GM23338 (cell line): ENCODE measurements around the gene RAB3IL1. TPM values are rescaled to one million over a fixed set of nuclear protein-coding genes. Genes with fewer than 3 reads are reported as not detected.

Source experiments
- ATAC-seq: fragments of 200-7000 bp; cut with Tn5 transposase; 3 replicates; pipeline ENCODE4 v1.9.1; 2020
- DNase-seq: peaks from one replicate; pipeline ENCODE4 v3.0.0-alpha.2; 2015; ENCODE audit warnings: low spot score
- H2AFZ ChIP-seq: fragments of 200-600 bp; sonication (generic); 2 replicates; pipeline ENCODE4 v1.8.0; 2016; ENCODE audit warnings: antibody characterized with exemption, mild to moderate bottlenecking, moderate library complexity
- H3F3A ChIP-seq: fragments of 200-600 bp; sonication (generic); replicated peaks from 2 replicates; pipeline ENCODE4 v1.8.0; 2017; ENCODE audit warnings: antibody characterized with exemption, mixed run types, low read depth
- H3K27ac ChIP-seq: fragments of 200-600 bp; sonication (generic); 2 replicates; pipeline ENCODE4 v1.6.1; 2016; ENCODE audit warnings: low read depth
- H3K27me3 ChIP-seq: fragments of 200-600 bp; sonication (generic); 2 replicates; pipeline ENCODE4 v1.8.0; 2016; ENCODE audit warnings: mild to moderate bottlenecking, mixed run types, moderate library complexity; ENCODE audit not compliant: insufficient read depth
- H3K36me3 ChIP-seq: fragments of 200-600 bp; sonication (generic); 2 replicates; pipeline ENCODE4 v1.8.0; 2016; ENCODE audit warnings: mild to moderate bottlenecking; ENCODE audit not compliant: insufficient read depth
- H3K4me1 ChIP-seq: fragments of 200-600 bp; sonication (generic); 2 replicates; pipeline ENCODE4 v1.8.0; 2016; ENCODE audit warnings: mild to moderate bottlenecking, moderate library complexity; ENCODE audit not compliant: insufficient read depth
- H3K4me2 ChIP-seq: fragments of 200-600 bp; sonication (generic); 2 replicates; pipeline ENCODE4 v1.7.1; 2017; ENCODE audit warnings: mixed run types
- H3K4me3 ChIP-seq: fragments of 200-600 bp; sonication (generic); 2 replicates; pipeline ENCODE4 v1.6.1; 2016; ENCODE audit warnings: mixed run types
- H3K79me2 ChIP-seq: fragments of 200-600 bp; sonication (generic); replicated peaks from 2 replicates; pipeline ENCODE4 v1.8.0; 2017; ENCODE audit warnings: mild to moderate bottlenecking; ENCODE audit not compliant: insufficient read depth
- H3K9me2 ChIP-seq: fragments of 200-600 bp; sonication (generic); 2 replicates; pipeline ENCODE4 v1.8.0; 2017; ENCODE audit not compliant: insufficient read depth
- H4K20me1 ChIP-seq: fragments of 200-600 bp; sonication (generic); replicated peaks from 2 replicates; pipeline ENCODE4 v1.8.0; 2017; ENCODE audit warnings: mild to moderate bottlenecking; ENCODE audit not compliant: insufficient read depth
- H3K27ac Mint-ChIP-seq: 2 replicates; pipeline ENCODE4 v1.8.0; 2020; ENCODE audit warnings: inconsistent platforms, mild to moderate bottlenecking, moderate library complexity, mixed read lengths
- H3K27me3 Mint-ChIP-seq: 3 replicates; pipeline ENCODE4 v1.8.0; 2022; ENCODE audit warnings: low read depth, mild to moderate bottlenecking, moderate library complexity, mixed read lengths, inconsistent platforms; ENCODE audit not compliant: insufficient read depth, poor library complexity
- H3K36me3 Mint-ChIP-seq: 3 replicates; pipeline ENCODE4 v1.8.0; 2021; ENCODE audit warnings: low read depth, mild to moderate bottlenecking, inconsistent platforms, moderate library complexity, mixed read lengths
- H3K4me1 Mint-ChIP-seq: 3 replicates; pipeline ENCODE4 v1.8.0; 2020; ENCODE audit warnings: mild to moderate bottlenecking, inconsistent platforms, mixed read lengths
- H3K4me3 Mint-ChIP-seq: 3 replicates; pipeline ENCODE4 v1.8.0; 2021; ENCODE audit warnings: moderate library complexity, mild to moderate bottlenecking, inconsistent platforms, mixed read lengths
- H3K9me3 Mint-ChIP-seq: 3 replicates; pipeline ENCODE4 v1.8.0; 2020; ENCODE audit warnings: moderate library complexity, mild to moderate bottlenecking, inconsistent platforms, mixed read lengths
- CREB1 ChIP-seq: fragments of 250-450 bp; sonication (Bioruptor Pico); IDR thresholded peaks from 2 replicates; pipeline ENCODE4 v1.5.0; 2020; ENCODE audit warnings: low read depth, mild to moderate bottlenecking, moderate library complexity
- EZH2 ChIP-seq: fragments of 200-600 bp; sonication (generic); IDR thresholded peaks from one replicate; pipeline ENCODE4 v1.8.0; 2017; ENCODE audit warnings: antibody characterized with exemption, mild to moderate bottlenecking, low read depth; ENCODE audit not compliant: unreplicated experiment
- EZH2phosphoT487 ChIP-seq: fragments of 200-600 bp; sonication (generic); IDR thresholded peaks from one replicate; pipeline ENCODE4 v1.8.1; 2018; ENCODE audit warnings: antibody characterized with exemption; ENCODE audit not compliant: unreplicated experiment
- JUNB ChIP-seq: IDR thresholded peaks from one replicate; pipeline ENCODE4 v1.6.1; 2016; ENCODE audit warnings: antibody characterized with exemption; ENCODE audit not compliant: unreplicated experiment
- NANOG ChIP-seq: IDR thresholded peaks from 2 replicates; pipeline ENCODE4 v1.6.1; 2016; ENCODE audit warnings: antibody characterized with exemption, borderline replicate concordance
- POLR2AphosphoS5 ChIP-seq: IDR thresholded peaks from 2 replicates; pipeline ENCODE4 v1.6.1; 2016; ENCODE audit warnings: antibody characterized with exemption, low read depth
- ZNF114 ChIP-seq: fragments of 250-450 bp; sonication (Bioruptor Pico); IDR thresholded peaks from 2 replicates; pipeline ENCODE4 v1.5.0; 2020; ENCODE audit warnings: mild to moderate bottlenecking, moderate library complexity
- ZNF462 ChIP-seq: fragments of 250-450 bp; sonication (Bioruptor Pico); IDR thresholded peaks from 2 replicates; pipeline ENCODE4 v1.5.0; 2020; ENCODE audit warnings: mild to moderate bottlenecking, moderate library complexity
- polyA plus RNA-seq: library from polyadenylated mRNA; unstranded; fragments of >200 nt; fragmentation: Nextera tagmentation; extraction: Ambion mirVana; gene quantifications from 2 replicates; pipeline ENCODE4 v1.2.1, GENCODE V29; 2016
- total RNA-seq: library from RNA; depleted of rRNA; stranded (reverse); fragments of >200 nt; shearing (Covaris generic); gene quantifications from 2 replicates; pipeline ENCODE4 v1.2.3, GENCODE V29; 2014
- TF ChIP-seq, protein P1 (sequence below), 2 experiments: fragments of 200-600 bp in 1 of 2; sonication (generic) in 1 of 2; conservative IDR thresholded peaks; 2 replicates each; pipeline versions ENCODE4 v1.5.1 to v1.6.1; 2016 to 2017; ENCODE audit warnings: antibody characterized with exemption in 2 of 2, low read depth in 2 of 2, mild to moderate bottlenecking in 2 of 2, moderate library complexity in 1 of 2

Gene RAB3IL1
- total and polyA plus RNA-seq, 2 experiments from 2014 or later: 2.7 to 3.4 TPM

GRCh38 chr11:61952882-61953281, 35.5 kb upstream of the RAB3IL1 start:
- H3K27ac Mint-ChIP-seq: no peak overlapping the region
- no peak overlapping the region for H3K4me2 ChIP-seq
- H3K27ac ChIP-seq: no peak overlapping the region
- no peak overlapping the region for H2AFZ ChIP-seq
- DNase-seq (no peak), ATAC-seq (no peak)
- H3F3A ChIP-seq: peaks cover 8% of the 10 kb centered on the region; the same call in 1 of the 2 replicates
- H3K9me3 Mint-ChIP-seq: no peaks in the 10 kb centered on the region
- peaks cover 17% of the 10 kb centered on the region for H3K27me3 Mint-ChIP-seq
- H3K4me3 ChIP-seq: no peak overlapping the region
- no peaks in the 10 kb centered on the region for H3K9me2 ChIP-seq
- peaks cover 12% of the 10 kb centered on the region; the same call in 1 of the 2 replicates for H3K27me3 ChIP-seq
- peaks cover 7% of the 10 kb centered on the region; the same call in 1 of the 2 replicates for H3K4me1 ChIP-seq
- no peak for TF ChIP-seq ZNF462
- TF ChIP-seq CREB1 (CRISPR knock-in tag): no peak
- no peak for TF ChIP-seq EZH2
- no peak for TF ChIP-seq JUNB
- no peak for TF ChIP-seq EZH2phosphoT487
- no peak for TF ChIP-seq POLR2AphosphoS5
- no peak for TF ChIP-seq ZNF114 (CRISPR knock-in tag)
- no peak for TF ChIP-seq NANOG
- TF ChIP-seq, protein P1, sequence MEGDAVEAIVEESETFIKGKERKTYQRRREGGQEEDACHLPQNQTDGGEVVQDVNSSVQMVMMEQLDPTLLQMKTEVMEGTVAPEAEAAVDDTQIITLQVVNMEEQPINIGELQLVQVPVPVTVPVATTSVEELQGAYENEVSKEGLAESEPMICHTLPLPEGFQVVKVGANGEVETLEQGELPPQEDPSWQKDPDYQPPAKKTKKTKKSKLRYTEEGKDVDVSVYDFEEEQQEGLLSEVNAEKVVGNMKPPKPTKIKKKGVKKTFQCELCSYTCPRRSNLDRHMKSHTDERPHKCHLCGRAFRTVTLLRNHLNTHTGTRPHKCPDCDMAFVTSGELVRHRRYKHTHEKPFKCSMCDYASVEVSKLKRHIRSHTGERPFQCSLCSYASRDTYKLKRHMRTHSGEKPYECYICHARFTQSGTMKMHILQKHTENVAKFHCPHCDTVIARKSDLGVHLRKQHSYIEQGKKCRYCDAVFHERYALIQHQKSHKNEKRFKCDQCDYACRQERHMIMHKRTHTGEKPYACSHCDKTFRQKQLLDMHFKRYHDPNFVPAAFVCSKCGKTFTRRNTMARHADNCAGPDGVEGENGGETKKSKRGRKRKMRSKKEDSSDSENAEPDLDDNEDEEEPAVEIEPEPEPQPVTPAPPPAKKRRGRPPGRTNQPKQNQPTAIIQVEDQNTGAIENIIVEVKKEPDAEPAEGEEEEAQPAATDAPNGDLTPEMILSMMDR (conservative IDR thresholded peaks at IDR 0.05; ENCODE audit: low read depth in 2 of 2): no peak
- H3K4me1 Mint-ChIP-seq: peaks cover 12% of the 10 kb centered on the region
- no peak overlapping the region for H3K4me3 Mint-ChIP-seq
- H3K36me3 Mint-ChIP-seq: no peaks in the 10 kb centered on the region
- no peaks in the 10 kb centered on the region for H3K79me2 ChIP-seq
- H3K36me3 ChIP-seq: no peaks in the 10 kb centered on the region
- no peaks in the 10 kb centered on the region for H4K20me1 ChIP-seq
